ENCODE results near the gene PSMD5.

The PSMD5 gene

GRCh38 chr9:120874226-120875194 lies 31.8 kb upstream of the PSMD5 start:
- DNase-seq, result no peak

GRCh38 chr9:120873512-120873911 lies 30.8 kb upstream of the PSMD5 start:
- DNase-seq, result peak; percentile 38

GRCh38 chr9:120872791-120873502 lies 30.2 kb upstream of the PSMD5 start:
- no peak for DNase-seq

- no peak for DNase-seq
Observed at GRCh38 chr9:120870206-120870605, 27.5 kb upstream of the PSMD5 start.

GRCh38 chr9:120869726-120870125 lies 27.0 kb upstream of the PSMD5 start:
- no peak for DNase-seq

GRCh38 chr9:120869360-120869687 lies 26.6 kb upstream of the PSMD5 start:
- no peak for DNase-seq

- peak; percentile 15 for DNase-seq
Observed at GRCh38 chr9:120868676-120869359, 26.1 kb upstream of the PSMD5 start.

GRCh38 chr9:120868339-120868675 lies 25.6 kb upstream of the PSMD5 start:
- no peak for DNase-seq

- no peak for DNase-seq
Observed at GRCh38 chr9:120867676-120868338, 25.1 kb upstream of the PSMD5 start.

- no peak for DNase-seq
Observed at GRCh38 chr9:120866651-120867050, 23.9 kb upstream of the PSMD5 start.

- DNase-seq, result no peak
Observed at GRCh38 chr9:120865809-120866208, 23.1 kb upstream of the PSMD5 start.

GRCh38 chr9:120865176-120865575 lies 22.5 kb upstream of the PSMD5 start:
- no peak for DNase-seq

GRCh38 chr9:120864719-120865118 lies 22.0 kb upstream of the PSMD5 start:
- DNase-seq, result no peak

GRCh38 chr9:120863833-120864232 lies 21.1 kb upstream of the PSMD5 start:
- DNase-seq, result no peak

- DNase-seq, result no peak
Observed at GRCh38 chr9:120862452-120862851, 19.7 kb upstream of the PSMD5 start.

- no peak for DNase-seq
Observed at GRCh38 chr9:120861935-120862334, 19.2 kb upstream of the PSMD5 start.

GRCh38 chr9:120860083-120860482 lies 17.4 kb upstream of the PSMD5 start:
- DNase-seq, result no peak

GRCh38 chr9:120859361-120859760 lies 16.6 kb upstream of the PSMD5 start:
- DNase-seq, result no peak

- DNase-seq, result no peak
Observed at GRCh38 chr9:120857902-120858301, 15.2 kb upstream of the PSMD5 start.

GRCh38 chr9:120857481-120857880 lies 14.8 kb upstream of the PSMD5 start:
- DNase-seq, result no peak

- DNase-seq, result peak; percentile 11
Observed at GRCh38 chr9:120856700-120857099, 14.0 kb upstream of the PSMD5 start.

- DNase-seq, result no peak
Observed at GRCh38 chr9:120855827-120856670, 13.3 kb upstream of the PSMD5 start.

Measured in NCI-H345 (cell line).